Measurements from ENCODE around the gene YIF1A. TPM values are rescaled to one million over a fixed set of nuclear protein-coding genes. Genes with fewer than 3 reads are reported as not detected.

Gene YIF1A
- total and polyA plus RNA-seq, 5 donors from 2014 or later, result 29.3 to 71.3 (median 48.6) TPM

DNA sequence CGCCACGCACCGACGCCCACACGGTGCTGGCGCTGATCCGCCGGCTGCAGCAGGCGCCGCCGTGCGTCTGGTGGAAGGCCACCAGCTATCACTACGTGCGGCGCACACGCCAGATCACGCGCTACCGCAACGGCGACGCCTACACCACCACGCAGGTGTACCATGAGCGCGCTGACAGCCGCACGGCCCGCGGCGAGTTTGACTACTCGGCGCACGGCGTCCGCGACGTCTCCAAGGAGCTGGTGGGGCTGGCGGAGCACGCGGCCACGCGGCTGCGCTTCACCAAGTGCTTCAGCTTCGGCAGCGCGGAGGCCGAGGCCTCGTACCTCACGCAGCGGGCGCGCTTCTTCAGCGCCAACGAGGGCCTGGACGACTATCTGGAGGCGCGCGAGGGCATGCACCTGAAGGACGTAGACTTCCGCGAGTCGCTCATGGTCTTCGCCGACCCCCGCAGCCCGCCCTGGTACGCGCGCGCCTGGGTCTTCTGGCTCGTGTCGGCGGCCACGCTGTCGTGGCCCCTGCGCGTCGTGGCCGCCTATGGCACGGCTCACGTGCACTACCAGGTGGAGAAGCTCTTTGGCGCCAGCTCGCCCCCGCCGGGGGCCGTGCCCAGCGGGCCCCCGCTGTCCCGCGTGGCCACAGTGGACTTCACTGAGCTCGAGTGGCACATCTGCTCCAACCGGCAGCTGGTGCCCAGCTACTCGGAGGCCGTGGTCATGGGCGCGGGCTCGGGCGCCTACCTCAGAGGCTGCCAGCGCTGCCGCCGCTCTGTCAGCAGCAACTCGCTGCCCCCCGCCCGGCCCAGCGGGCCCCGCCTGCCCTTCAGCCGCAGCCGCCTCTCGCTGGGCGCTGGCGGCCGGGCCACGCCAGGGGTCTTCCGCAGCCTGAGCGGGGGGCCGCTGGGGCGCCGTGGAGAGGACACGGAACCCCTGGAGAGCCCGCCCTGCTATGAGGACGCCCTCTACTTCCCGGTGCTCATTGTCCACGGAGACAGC is 6.0 kb upstream of the YIF1A start:
- DNase-seq (no peak), ATAC-seq (ENCODE audit: low read depth in 2 of 2) (no peak)
- no peaks in the 10 kb centered on the region for H3K9me3 ChIP-seq (ENCODE audit: control insufficient read depth in 2 of 2, low read length in 2 of 2)
- H3K4me1 ChIP-seq (ENCODE audit: control insufficient read depth, insufficient read depth, low read length, poor library complexity, severe bottlenecking), result peaks cover 14% of the 10 kb centered on the region
- H3K36me3 ChIP-seq (ENCODE audit: control insufficient read depth, insufficient read depth, low read length), result no peaks in the 10 kb centered on the region
- Mint-ChIP-seq H3K4me1 (peaks cover 4 to 20% (median 10%) of the 10 kb centered on the region in 4 donors), H3K27ac (peak overlapping the region in 1 of 3 donors; percentile 79), H3K36me3 (no peaks in the 10 kb centered on the region), H3K4me3 (peak overlapping the region in 1 of 4 donors; percentile 4), H3K9me3 (peaks cover 0 to 1% (median 0%) of the 10 kb centered on the region in 7 donors), H3K27me3 (peaks cover 20% of the 10 kb centered on the region)
- peaks cover 12% of the 10 kb centered on the region for H3K27me3 ChIP-seq (ENCODE audit: control insufficient read depth, insufficient read depth, low read length)
- H3K4me3 ChIP-seq (ENCODE audit: low read depth, low read length), result no peak overlapping the region
- no peak overlapping the region for H3K27ac ChIP-seq (ENCODE audit: insufficient read depth, low read length, poor library complexity, severe bottlenecking)

DNA sequence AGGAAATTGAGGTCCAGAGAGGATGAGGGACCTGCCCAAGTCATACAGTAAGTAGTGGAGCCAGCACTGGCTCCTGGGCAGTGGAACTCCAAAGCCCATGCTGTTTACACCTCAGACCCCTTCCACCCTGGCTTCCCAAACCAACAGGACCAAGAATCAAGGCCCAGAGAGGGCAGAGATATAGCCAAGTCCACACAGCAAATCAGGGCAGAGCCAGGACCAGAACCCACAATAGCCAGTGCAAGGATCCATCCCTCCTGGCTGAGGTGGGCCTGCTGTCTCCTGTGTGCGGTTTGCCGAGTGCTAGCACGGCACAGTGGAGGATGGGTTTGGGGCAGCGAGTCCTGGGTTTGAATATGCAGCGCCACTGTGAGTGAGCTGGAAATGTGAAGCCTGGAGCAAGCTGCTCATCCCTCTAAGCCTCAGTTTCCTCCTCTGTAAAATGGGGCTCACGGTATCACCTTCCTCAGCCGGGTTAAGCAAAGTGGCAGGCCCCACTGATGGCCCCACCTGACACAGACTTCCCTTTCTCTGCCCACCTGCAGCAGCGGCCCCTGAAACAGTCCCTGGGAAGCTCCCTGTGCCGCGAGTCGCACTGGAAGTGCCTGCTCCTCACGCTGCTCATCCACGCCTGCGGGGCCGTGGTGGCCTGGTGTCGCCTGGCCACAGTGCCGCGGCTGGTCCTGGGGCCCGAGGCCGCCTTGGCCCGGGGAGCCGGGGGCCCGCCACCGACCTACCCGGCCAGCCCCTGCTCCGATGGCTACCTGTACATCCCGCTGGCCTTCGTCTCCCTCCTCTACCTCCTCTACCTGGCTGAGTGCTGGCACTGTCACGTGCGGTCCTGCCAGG is 5.1 kb upstream of the YIF1A start:
- peak overlapping the region in 1 of 3 donors; percentile 79 for H3K27ac Mint-ChIP-seq
- ATAC-seq (ENCODE audit: low read depth in 2 of 2), result no peak
- peaks cover 10 to 29% (median 16%) of the 10 kb centered on the region in 4 donors for H3K4me1 Mint-ChIP-seq

DNA sequence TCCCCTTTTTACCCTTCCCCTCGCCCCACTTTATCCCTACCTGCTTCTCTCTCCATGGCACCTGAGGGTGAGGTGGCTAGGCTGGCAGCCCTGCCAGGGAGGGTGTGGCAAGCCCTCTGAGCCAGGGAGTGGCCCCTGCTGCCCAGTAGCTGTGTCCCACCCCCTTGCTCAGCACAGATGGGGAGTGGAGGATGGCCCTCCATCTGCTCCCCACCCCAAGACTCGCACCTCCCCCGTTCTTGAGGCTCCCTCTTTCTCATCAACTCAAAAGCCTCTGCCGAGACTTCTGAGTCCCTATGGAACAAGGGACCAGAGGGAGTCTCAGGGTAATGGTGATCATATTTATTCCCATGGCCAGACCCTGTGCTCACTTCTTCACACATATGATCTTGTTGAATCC is 4.4 kb upstream of the YIF1A start:
- Mint-ChIP-seq H3K9me3 (peaks cover 0 to 1% (median 0%) of the 10 kb centered on the region in 7 donors), H3K27me3 (peaks cover 30% of the 10 kb centered on the region), H3K36me3 (no peaks in the 10 kb centered on the region), H3K4me3 (peak overlapping the region in 2 of 4 donors; percentile 57 to 74), H3K27ac (peak overlapping the region in 1 of 3 donors; percentile 49), H3K4me1 (peaks cover 11 to 32% (median 17%) of the 10 kb centered on the region in 4 donors)
- no peaks in the 10 kb centered on the region for H3K36me3 ChIP-seq (ENCODE audit: control insufficient read depth, insufficient read depth, low read length)
- H3K27ac ChIP-seq (ENCODE audit: insufficient read depth, low read length, poor library complexity, severe bottlenecking), result no peak overlapping the region
- H3K4me1 ChIP-seq (ENCODE audit: control insufficient read depth, insufficient read depth, low read length, poor library complexity, severe bottlenecking), result peaks cover 25% of the 10 kb centered on the region
- H3K27me3 ChIP-seq (ENCODE audit: control insufficient read depth, insufficient read depth, low read length), result peaks cover 12% of the 10 kb centered on the region
- ATAC-seq (ENCODE audit: low read depth in 2 of 2), result no peak
- H3K9me3 ChIP-seq (ENCODE audit: control insufficient read depth in 2 of 2, low read length in 2 of 2), result no peaks in the 10 kb centered on the region
- no peak for DNase-seq
- no peak overlapping the region for H3K4me3 ChIP-seq (ENCODE audit: low read depth, low read length)

More for the DNA sequence above, 5.1 kb upstream of the YIF1A start:
- Mint-ChIP-seq H3K9me3 (peaks cover 0 to 1% (median 0%) of the 10 kb centered on the region in 7 donors), H3K36me3 (no peaks in the 10 kb centered on the region), H3K4me3 (peak overlapping the region in 1 of 4 donors; percentile 73), H3K27me3 (peaks cover 29% of the 10 kb centered on the region)
- Histone ChIP-seq H3K4me1 (ENCODE audit: control insufficient read depth, insufficient read depth, low read length, poor library complexity, severe bottlenecking) (peaks cover 21% of the 10 kb centered on the region), H3K36me3 (ENCODE audit: control insufficient read depth, insufficient read depth, low read length) (no peaks in the 10 kb centered on the region), H3K27me3 (ENCODE audit: control insufficient read depth, insufficient read depth, low read length) (peaks cover 12% of the 10 kb centered on the region), H3K9me3 (ENCODE audit: control insufficient read depth in 2 of 2, low read length in 2 of 2) (no peaks in the 10 kb centered on the region), H3K27ac (ENCODE audit: insufficient read depth, low read length, poor library complexity, severe bottlenecking) (no peak overlapping the region), H3K4me3 (ENCODE audit: low read depth, low read length) (no peak overlapping the region)
- DNase-seq, result no peak

DNA sequence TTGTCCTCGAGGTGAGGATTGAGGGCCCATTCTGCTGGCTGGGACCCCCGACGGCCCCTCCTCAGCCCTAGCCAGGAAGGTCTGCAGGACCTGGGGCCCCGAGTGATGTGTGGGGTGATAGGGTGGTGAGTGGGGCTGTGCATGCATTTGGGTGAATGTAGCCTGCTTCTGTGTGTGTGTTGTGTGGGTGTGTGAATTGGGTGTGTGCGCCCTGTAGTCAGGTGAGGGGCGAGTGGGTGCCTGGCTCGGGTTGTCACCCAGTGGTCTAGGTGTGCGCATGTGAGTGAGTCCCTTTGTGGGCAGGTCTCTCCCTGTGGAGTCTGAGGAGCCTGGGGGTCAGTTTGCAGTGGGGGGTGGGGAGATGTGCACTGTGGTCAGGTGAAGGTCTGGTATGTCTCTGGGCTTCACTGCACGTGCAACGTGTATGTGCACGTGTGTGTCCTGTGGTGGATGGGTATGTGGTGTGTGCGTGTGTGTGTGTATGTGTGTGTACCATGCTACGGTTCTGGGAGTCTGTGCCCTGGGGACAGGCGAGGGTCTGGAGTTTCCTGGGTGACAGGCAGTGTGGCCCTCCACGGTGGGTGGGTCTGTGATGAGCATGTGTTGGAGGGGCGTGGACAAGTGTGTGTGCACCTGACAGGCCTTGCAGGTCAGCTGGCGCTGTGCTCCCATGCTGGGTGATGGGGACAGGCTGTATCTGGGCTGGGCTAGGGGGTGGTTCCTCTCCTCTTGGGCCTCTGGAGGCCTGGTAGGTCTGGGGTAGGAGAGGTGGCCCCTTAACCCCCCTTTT is 3.8 kb upstream of the YIF1A start:
- H3K4me3 Mint-ChIP-seq, result peak overlapping the region; percentile 56 to 73 (median 60)
- H3K27ac ChIP-seq (ENCODE audit: insufficient read depth, low read length, poor library complexity, severe bottlenecking), result no peak overlapping the region
- H3K27me3 ChIP-seq (ENCODE audit: control insufficient read depth, insufficient read depth, low read length), result peaks cover 12% of the 10 kb centered on the region
- peaks cover 0 to 1% (median 0%) of the 10 kb centered on the region in 7 donors for H3K9me3 Mint-ChIP-seq
- no peaks in the 10 kb centered on the region for H3K36me3 Mint-ChIP-seq
- H3K9me3 ChIP-seq (ENCODE audit: control insufficient read depth in 2 of 2, low read length in 2 of 2), result no peaks in the 10 kb centered on the region
- peaks cover 31% of the 10 kb centered on the region for H3K4me1 ChIP-seq (ENCODE audit: control insufficient read depth, insufficient read depth, low read length, poor library complexity, severe bottlenecking)
- peaks cover 30% of the 10 kb centered on the region for H3K27me3 Mint-ChIP-seq
- no peak overlapping the region for H3K4me3 ChIP-seq (ENCODE audit: low read depth, low read length)
- DNase-seq (no peak), ATAC-seq (ENCODE audit: low read depth in 2 of 2) (no peak)
- H3K27ac Mint-ChIP-seq, result peak overlapping the region in 2 of 3 donors; percentile 42 to 86
- peaks cover 11 to 36% (median 17%) of the 10 kb centered on the region in 4 donors for H3K4me1 Mint-ChIP-seq
- H3K36me3 ChIP-seq (ENCODE audit: control insufficient read depth, insufficient read depth, low read length), result no peaks in the 10 kb centered on the region

DNA sequence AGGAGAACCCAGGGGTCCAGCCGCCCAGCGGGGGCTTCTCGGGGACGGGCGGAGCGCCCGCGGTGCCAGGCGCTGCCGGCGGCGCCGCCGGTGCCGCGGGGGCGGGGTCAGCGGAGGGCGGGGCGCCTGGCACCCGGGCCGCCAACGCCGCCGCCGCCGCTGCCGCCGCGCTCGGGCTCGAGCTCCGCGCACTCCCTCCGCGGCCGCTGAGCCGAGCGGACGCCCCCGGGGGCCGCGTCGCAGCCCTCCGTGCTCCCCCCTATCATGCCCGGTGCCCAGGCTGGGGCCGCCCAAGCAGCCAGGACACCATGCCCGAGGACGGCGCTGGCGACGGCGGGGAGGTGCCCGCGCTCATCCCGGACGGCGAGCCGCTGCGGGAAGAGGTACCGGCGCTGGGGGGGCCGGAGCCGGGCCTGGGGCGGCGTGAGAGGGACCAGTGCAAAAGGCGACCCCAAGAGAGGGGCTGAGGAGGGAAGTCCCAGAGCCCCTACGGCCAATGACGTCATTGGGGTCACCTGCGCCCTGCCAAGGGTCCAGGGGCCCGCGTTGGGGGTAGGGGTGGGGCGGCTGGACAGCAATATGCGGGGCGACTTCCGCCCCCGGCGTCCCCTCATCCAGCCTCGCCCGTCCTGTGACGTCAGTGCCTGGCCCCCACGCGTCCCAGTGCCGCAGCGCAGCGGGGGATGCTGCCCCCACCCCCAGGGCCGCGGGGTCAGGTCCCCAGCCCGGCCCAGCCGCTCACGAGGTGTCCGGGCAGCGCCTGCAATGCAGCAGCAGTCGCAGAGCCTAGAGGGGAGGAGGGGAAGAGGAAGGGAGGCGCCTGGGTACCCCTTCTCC is 3.0 kb upstream of the YIF1A start, which contains the start of gene TMEM151A:
TSS of gene TMEM151A (plus strand) at position 189 of the 837 bp plus-strand sequence. CDS start at position 309, 120 bp downstream.
- peaks cover 37% of the 10 kb centered on the region for H3K4me1 ChIP-seq (ENCODE audit: control insufficient read depth, insufficient read depth, low read length, poor library complexity, severe bottlenecking)
- Mint-ChIP-seq H3K27me3 (peaks cover 30% of the 10 kb centered on the region), H3K27ac (peak within 1 kb of the TSS in 2 of 3 donors; percentile 42 to 90), H3K4me3 (peak within 1 kb of the TSS; percentile 78 to 92 (median 89)), H3K9me3 (peaks cover 0 to 1% (median 0%) of the 10 kb centered on the region in 7 donors), H3K36me3 (no peaks in the 10 kb centered on the region), H3K4me1 (peaks cover 11 to 44% (median 19%) of the 10 kb centered on the region in 4 donors)
- H3K27ac ChIP-seq (ENCODE audit: insufficient read depth, low read length, poor library complexity, severe bottlenecking), result no peak within 1 kb of the TSS
- H3K9me3 ChIP-seq (ENCODE audit: control insufficient read depth in 2 of 2, low read length in 2 of 2), result no peaks in the 10 kb centered on the region
- peaks cover 12% of the 10 kb centered on the region for H3K27me3 ChIP-seq (ENCODE audit: control insufficient read depth, insufficient read depth, low read length)
- no peak within 1 kb of the TSS for H3K4me3 ChIP-seq (ENCODE audit: low read depth, low read length)
- ATAC-seq (ENCODE audit: low read depth in 2 of 2), result no peak
- no peak for DNase-seq
- H3K36me3 ChIP-seq (ENCODE audit: control insufficient read depth, insufficient read depth, low read length), result no peaks in the 10 kb centered on the region

DNA sequence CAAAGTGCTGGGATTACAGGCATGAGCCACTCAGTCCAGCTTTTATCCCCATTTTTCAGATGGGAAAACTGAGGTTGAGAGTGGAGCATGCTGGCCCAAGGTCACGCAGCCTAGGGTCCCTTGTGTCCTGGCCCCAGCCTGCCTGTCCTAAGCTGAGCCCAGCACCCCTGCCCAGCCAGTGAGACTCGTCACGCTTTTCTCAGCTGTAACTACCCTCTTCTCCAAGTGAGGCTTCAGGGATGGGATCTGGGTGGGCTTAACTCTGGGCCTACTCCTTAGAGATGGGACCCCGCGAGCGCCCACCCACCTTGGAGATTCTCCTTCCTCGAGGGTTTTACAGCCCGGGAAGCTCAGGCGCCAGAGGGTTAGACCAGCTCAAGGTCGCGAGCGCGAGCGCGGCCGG is 2.4 kb upstream of the YIF1A start:
- Mint-ChIP-seq H3K4me1 (peaks cover 11 to 48% (median 19%) of the 10 kb centered on the region in 4 donors), H3K27me3 (peaks cover 30% of the 10 kb centered on the region), H3K4me3 (peak overlapping the region in 3 of 4 donors; percentile 63 to 92 (median 88)), H3K27ac (no peak overlapping the region), H3K36me3 (no peaks in the 10 kb centered on the region), H3K9me3 (peaks cover 0 to 1% (median 0%) of the 10 kb centered on the region in 7 donors)
- no peak for DNase-seq
- H3K4me3 ChIP-seq (ENCODE audit: low read depth, low read length), result no peak overlapping the region
- H3K9me3 ChIP-seq (ENCODE audit: control insufficient read depth in 2 of 2, low read length in 2 of 2), result no peaks in the 10 kb centered on the region
- peaks cover 37% of the 10 kb centered on the region for H3K4me1 ChIP-seq (ENCODE audit: control insufficient read depth, insufficient read depth, low read length, poor library complexity, severe bottlenecking)
- ATAC-seq (ENCODE audit: low read depth in 2 of 2), result no peak
- H3K27ac ChIP-seq (ENCODE audit: insufficient read depth, low read length, poor library complexity, severe bottlenecking), result no peak overlapping the region
- H3K27me3 ChIP-seq (ENCODE audit: control insufficient read depth, insufficient read depth, low read length), result peaks cover 12% of the 10 kb centered on the region
- H3K36me3 ChIP-seq (ENCODE audit: control insufficient read depth, insufficient read depth, low read length), result no peaks in the 10 kb centered on the region
